CD14-positive monocyte (primary cell): Measurements from ENCODE around the gene NDUFAF2. TPM values are rescaled to one million over a fixed set of nuclear protein-coding genes. Genes with fewer than 3 reads are reported as not detected.

ENCODE experiments used
- DNase-seq, 3 donors: peaks; one replicate each; pipeline ENCODE4 v3.0.0-alpha.2; 2011 to 2022
- H2AFZ ChIP-seq: 2 replicates; pipeline ENCODE4 v1.6.0; 2012; ENCODE audit warnings: mild to moderate bottlenecking, low read depth, low read length, inconsistent platforms; ENCODE audit not compliant: insufficient read depth, poor library complexity, severe bottlenecking
- H3K27ac ChIP-seq, 2 donors: 1 replicate in 1 of 2; 2 replicates in 1 of 2; pipeline ENCODE4 v1.5.1; 2012 to 2013; ENCODE audit warnings: low read length in 2 of 2, control low read depth in 1 of 2, inconsistent platforms in 1 of 2, low read depth in 1 of 2, mild to moderate bottlenecking in 1 of 2
- H3K27me3 ChIP-seq, 2 donors: one replicate each; pipeline versions ENCODE4 v1.6.0 to v1.6.1; 2011 to 2013; ENCODE audit warnings: low read length in 2 of 2; ENCODE audit not compliant: control insufficient read depth in 2 of 2, insufficient read depth in 2 of 2
- H3K36me3 ChIP-seq, 2 donors: replicated peaks in 1 of 2; 1 replicate in 1 of 2; 2 replicates in 1 of 2; pipeline versions ENCODE4 v1.5.1 to v1.6.1; 2012 to 2013; ENCODE audit warnings: low read length in 2 of 2, control low read depth in 1 of 2, inconsistent platforms in 1 of 2, mild to moderate bottlenecking in 1 of 2; ENCODE audit not compliant: insufficient read depth in 2 of 2, control insufficient read depth in 1 of 2
- H3K4me1 ChIP-seq, 2 donors: 1 replicate in 1 of 2; 2 replicates in 1 of 2; pipeline versions ENCODE4 v1.5.1 to v1.6.1; 2012 to 2013; ENCODE audit warnings: low read length in 2 of 2, control low read depth in 1 of 2, inconsistent platforms in 1 of 2, mild to moderate bottlenecking in 1 of 2, moderate library complexity in 1 of 2; ENCODE audit not compliant: insufficient read depth in 2 of 2, control insufficient read depth in 1 of 2
- H3K4me2 ChIP-seq: replicated peaks from 2 replicates; pipeline ENCODE3; 2012; ENCODE audit warnings: low read length, moderate library complexity, mild to moderate bottlenecking; ENCODE audit not compliant: poor library complexity, severe bottlenecking; ENCODE audit errors: extremely low read depth
- H3K4me3 ChIP-seq, 3 experiments: fragments of 200-600 bp in 1 of 3; sonication (generic) in 1 of 3; replicated peaks in 1 of 3; 1 replicate in 2 of 3; 2 replicates in 1 of 3; pipeline ENCODE4 v1.5.1; 2011 to 2013; ENCODE audit warnings: low read length in 3 of 3, mild to moderate bottlenecking in 3 of 3, control low read depth in 2 of 3, low read depth in 2 of 3, inconsistent platforms in 1 of 3, moderate library complexity in 1 of 3
- H3K79me2 ChIP-seq: 2 replicates; pipeline ENCODE4 v1.6.0; 2012; ENCODE audit warnings: mild to moderate bottlenecking, control low read depth, inconsistent platforms, low read length, moderate library complexity; ENCODE audit not compliant: insufficient read depth
- H3K9ac ChIP-seq: 2 replicates; pipeline ENCODE4 v1.6.0; 2017; ENCODE audit warnings: low read length, mild to moderate bottlenecking; ENCODE audit not compliant: insufficient read depth, poor library complexity, severe bottlenecking
- H3K9me3 ChIP-seq, 2 donors: replicated peaks in 1 of 2; 1 replicate in 1 of 2; 2 replicates in 1 of 2; pipeline versions ENCODE4 v1.5.1 to v1.6.1; 2012 to 2013; ENCODE audit warnings: low read length in 2 of 2, control low read depth in 1 of 2; ENCODE audit not compliant: control insufficient read depth in 1 of 2, insufficient read depth in 1 of 2
- H4K20me1 ChIP-seq: 2 replicates; pipeline ENCODE4 v1.6.0; 2012; ENCODE audit warnings: mild to moderate bottlenecking, low read length, control low read depth, moderate library complexity; ENCODE audit not compliant: insufficient read depth
- H3K27ac Mint-ChIP-seq, 7 donors: one replicate each; pipeline ENCODE4 v1.8.0; 2020; ENCODE audit warnings: mild to moderate bottlenecking in 7 of 7, mixed read lengths in 7 of 7, moderate library complexity in 6 of 7, inconsistent platforms in 2 of 7
- H3K27me3 Mint-ChIP-seq, 3 donors: one replicate each; pipeline ENCODE4 v1.8.0; 2021 to 2022; ENCODE audit warnings: low read depth in 3 of 3, mild to moderate bottlenecking in 3 of 3, mixed read lengths in 3 of 3, moderate library complexity in 3 of 3, inconsistent platforms in 1 of 3
- H3K36me3 Mint-ChIP-seq, 2 donors: one replicate each; pipeline ENCODE4 v1.8.0; 2020; ENCODE audit warnings: mixed read lengths in 2 of 2, inconsistent platforms in 1 of 2, mild to moderate bottlenecking in 1 of 2
- H3K4me1 Mint-ChIP-seq: one replicate; pipeline ENCODE4 v1.8.0; 2020; ENCODE audit warnings: mild to moderate bottlenecking, mixed read lengths
- H3K4me3 Mint-ChIP-seq, 2 donors: one replicate each; pipeline ENCODE4 v1.8.0; 2020; ENCODE audit warnings: mild to moderate bottlenecking in 2 of 2, mixed read lengths in 2 of 2, moderate library complexity in 1 of 2
- H3K9me3 Mint-ChIP-seq, 7 donors: one replicate each; pipeline ENCODE4 v1.8.0; 2020 to 2022; ENCODE audit warnings: mixed read lengths in 7 of 7, mild to moderate bottlenecking in 6 of 7, moderate library complexity in 6 of 7, inconsistent platforms in 2 of 7
- CTCF ChIP-seq: fragments of 200-600 bp; IDR thresholded peaks from one replicate; pipeline ENCODE4 v1.8.0; 2022; ENCODE audit warnings: antibody characterized with exemption, mild to moderate bottlenecking
- WGBS: methylation state at CpG from one replicate; pipeline ENCODE4 v1.1.5; 2013; ENCODE audit warnings: missing lambda C conversion rate; ENCODE audit not compliant: insufficient coverage; 5-methylcytosine and 5-hydroxymethylcytosine counted together
- intact Hi-C, 2 donors: fragments of 100-400 bp; cut with micrococcal nuclease; formaldehyde crosslinking; loops; one replicate each; pipeline versions ENCODE4 v1.15.0 to v1.15.1; 2023
- polyA plus RNA-seq, 3 donors: library from polyadenylated mRNA; depleted of rRNA in 1 of 3; unstranded in 2 of 3; stranded (reverse) in 1 of 3; fragments of 300-500 nt in 2 of 3; fragments of >200 nt in 1 of 3; fragmentation: Illumina TruSeq in 2 of 3; gene quantifications; 1 replicate in 2 of 3; 2 replicates in 1 of 3; pipeline ENCODE4 v1.2.3, GENCODE V29; 2012 to 2021

NDUFAF2 gene
- polyA plus RNA-seq, 3 donors, result 5.9 to 29.5 (median 25.0) TPM

DNA sequence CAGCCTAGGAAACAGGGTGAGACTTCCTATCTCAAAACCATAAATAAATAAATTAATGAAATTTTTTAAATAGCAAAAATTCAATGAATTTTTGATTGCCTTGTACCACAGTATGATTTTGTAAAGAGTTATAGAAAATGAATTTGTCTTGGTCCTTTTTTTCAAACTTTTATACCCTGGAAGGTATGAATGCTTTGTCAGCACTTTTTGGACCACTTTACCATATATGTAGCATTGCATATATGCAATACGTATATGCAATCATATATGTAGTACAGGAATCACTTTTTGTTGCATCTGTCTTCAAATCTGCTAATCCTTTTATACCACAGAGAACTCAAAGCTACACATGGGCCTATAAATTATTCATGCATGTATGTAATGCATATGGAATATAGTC lies 226.5 kb downstream of the NDUFAF2 start:
- H3K4me1 Mint-ChIP-seq, result peaks cover 3% of the 10 kb centered on the region
- WGBS, result no CpG with 5 or more reads among the region's 1 CpG
- no peak for TF ChIP-seq CTCF
- H3K27me3 Mint-ChIP-seq, result no peaks in the 10 kb centered on the region
- DNase-seq, result no peak
- intact Hi-C loops, result loop anchor here in 1 of 2 donors (10.0 kb wide), 1 partner anchor 133 kb away; no protein-coding TSS in a partner anchor
- Histone ChIP-seq H3K4me2 (no peak overlapping the region), H4K20me1 (no peaks in the 10 kb centered on the region), H3K36me3 (no peaks in the 10 kb centered on the region), H3K79me2 (no peaks in the 10 kb centered on the region), H3K9me3 (no peaks in the 10 kb centered on the region), H3K27ac (no peak overlapping the region), H3K27me3 (no peaks in the 10 kb centered on the region), H3K4me1 (no peaks in the 10 kb centered on the region), H2AFZ (no peak overlapping the region), H3K4me3 (no peak overlapping the region), H3K9ac (no peak overlapping the region)
- H3K27ac Mint-ChIP-seq, result no peak overlapping the region
- no peaks in the 10 kb centered on the region for H3K36me3 Mint-ChIP-seq
- H3K4me3 Mint-ChIP-seq, result no peak overlapping the region
- peaks cover 0 to 3% (median 0%) of the 10 kb centered on the region in 7 donors for H3K9me3 Mint-ChIP-seq

DNA sequence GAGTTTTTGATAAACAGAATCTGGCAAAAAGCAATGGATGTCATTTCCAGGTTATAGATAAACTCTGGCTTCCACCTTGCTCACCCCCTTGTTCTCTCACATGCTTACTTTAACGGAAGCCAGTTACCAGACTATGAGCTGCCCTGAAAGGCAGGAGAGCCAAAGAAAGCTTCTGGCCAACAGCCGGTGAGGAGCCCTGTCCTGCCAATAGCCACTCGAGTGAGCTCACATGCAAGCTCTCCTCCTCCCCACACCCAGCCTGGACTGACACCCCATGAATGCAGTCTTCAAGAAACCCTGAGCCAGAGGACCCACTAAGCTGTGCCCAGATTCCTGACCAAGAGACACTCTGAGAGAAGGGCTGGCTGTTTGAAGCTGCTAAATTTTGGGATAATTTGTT lies 231.6 kb downstream of the NDUFAF2 start:
- no peak for TF ChIP-seq CTCF
- Mint-ChIP-seq H3K36me3 (peaks cover 0 to 2% of the 10 kb centered on the region in 2 donors), H3K27ac (peak overlapping the region in 2 of 7 donors; percentile 63 to 78), H3K4me1 (peaks cover 20% of the 10 kb centered on the region), H3K9me3 (peaks cover 0 to 3% (median 0%) of the 10 kb centered on the region in 7 donors), H3K4me3 (no peak overlapping the region), H3K27me3 (no peaks in the 10 kb centered on the region)
- DNase-seq, result no peak
- Histone ChIP-seq H2AFZ (no peak overlapping the region), H3K9ac (no peak overlapping the region), H3K27ac (no peak overlapping the region), H4K20me1 (no peaks in the 10 kb centered on the region), H3K36me3 (no peaks in the 10 kb centered on the region), H3K4me2 (no peak overlapping the region), H3K79me2 (no peaks in the 10 kb centered on the region), H3K4me3 (no peak overlapping the region), H3K9me3 (no peaks in the 10 kb centered on the region), H3K27me3 (no peaks in the 10 kb centered on the region), H3K4me1 (peaks cover 4 to 21% of the 10 kb centered on the region in 2 donors)
- WGBS, result 94% methylated on average over 2 of the region's 3 CpGs
- intact Hi-C loops, result loop anchor here in 1 of 2 donors (10.0 kb wide), 1 partner anchor 128 kb away; no protein-coding TSS in a partner anchor
